ENCODE data around the gene PIK3AP1.
A peak's percentile ranks its signal among the peaks of the same experiment; 100 is the strongest.

- TF ChIP-seq SP1 (IDR thresholded peaks at IDR 0.05; ENCODE audit: low read depth, low read length) (no peak), MAX (IDR thresholded peaks at IDR 0.05; ENCODE audit: low read depth, low read length) (peak; percentile 54; the same call in 1 of the 2 replicates), CBFB (IDR thresholded peaks at IDR 0.05; ENCODE audit: low read depth) (no peak), ZNF592 (IDR thresholded peaks at IDR 0.05) (no peak)
Observed at GRCh38 chr10:96720422-96721206, at the start of gene PIK3AP1.

Measured in GM12878 (cell line).